H54 (cell line): ENCODE results near the gene BRSK2.
"Not testable (repeated sequence)": the region's sequence is repeated elsewhere in the genome, so short reads cannot be mapped to it uniquely, and the experiment has no call there.

Experiments used
- DNase-seq: peaks from one replicate; pipeline ENCODE4 v3.0.0; 2011; ENCODE audit warnings: low spot score, mixed read lengths; ENCODE audit not compliant: insufficient read length
- FAIRE-seq: peaks from 3 replicates; lab custom pipeline; 2011; peaks lifted over from hg19 to GRCh38; lab: Jason Lieb, UNC
- POLR2A ChIP-seq: IDR thresholded peaks from 2 replicates; pipeline ENCODE4 v1.6.1; 2011; ENCODE audit warnings: low read depth, mild to moderate bottlenecking, low read length

Gene BRSK2

GRCh38 chr11:1349327-1350041, 40.2 kb upstream of the BRSK2 start:
- FAIRE-seq (no peak), DNase-seq (no peak)
- TF ChIP-seq POLR2A, result no peak

GRCh38 chr11:1350086-1350725, 39.5 kb upstream of the BRSK2 start:
- TF ChIP-seq POLR2A, result no peak
- DNase-seq (no peak), FAIRE-seq (no peak)

DNA sequence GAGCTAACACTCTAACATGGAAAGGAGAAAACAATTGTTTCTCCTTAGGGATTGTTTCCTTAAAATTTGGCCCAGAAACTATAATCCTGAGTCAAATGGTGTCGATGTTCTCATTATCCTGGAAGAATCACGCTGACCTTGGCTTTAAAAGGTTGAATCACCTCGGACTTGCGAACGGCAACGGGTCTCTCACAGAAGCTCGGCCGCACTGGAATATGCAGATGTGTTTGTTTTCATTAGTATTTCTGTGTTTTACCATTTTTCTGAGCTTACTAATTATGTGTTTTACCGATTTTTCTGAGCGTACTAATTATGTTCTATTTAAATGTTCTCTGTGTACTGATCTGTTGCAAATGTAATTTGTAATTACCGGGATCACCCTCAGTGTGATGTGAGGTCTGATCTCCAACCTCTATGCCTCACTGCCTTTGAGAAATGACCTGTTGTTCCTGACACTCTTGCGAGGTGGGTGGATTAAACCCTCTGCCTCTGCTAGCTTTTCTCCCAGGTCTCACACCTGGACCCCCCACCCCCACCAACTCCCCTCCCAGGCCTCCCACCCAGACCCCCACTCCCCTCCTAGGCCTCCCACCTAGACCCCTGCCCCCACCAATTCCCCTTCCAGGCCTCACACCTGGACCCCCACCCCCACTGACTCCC, 38.3 kb upstream of the BRSK2 start:
- FAIRE-seq (no peak), DNase-seq (no peak)

GRCh38 chr11:1352696-1353382, 36.9 kb upstream of the BRSK2 start:
- no peak for FAIRE-seq
- DNase-seq, result no peak
- TF ChIP-seq POLR2A, result no peak

More for the DNA sequence above, 38.3 kb upstream of the BRSK2 start:
- TF ChIP-seq POLR2A, result no peak; the same call in 1 of the 2 replicates

DNA sequence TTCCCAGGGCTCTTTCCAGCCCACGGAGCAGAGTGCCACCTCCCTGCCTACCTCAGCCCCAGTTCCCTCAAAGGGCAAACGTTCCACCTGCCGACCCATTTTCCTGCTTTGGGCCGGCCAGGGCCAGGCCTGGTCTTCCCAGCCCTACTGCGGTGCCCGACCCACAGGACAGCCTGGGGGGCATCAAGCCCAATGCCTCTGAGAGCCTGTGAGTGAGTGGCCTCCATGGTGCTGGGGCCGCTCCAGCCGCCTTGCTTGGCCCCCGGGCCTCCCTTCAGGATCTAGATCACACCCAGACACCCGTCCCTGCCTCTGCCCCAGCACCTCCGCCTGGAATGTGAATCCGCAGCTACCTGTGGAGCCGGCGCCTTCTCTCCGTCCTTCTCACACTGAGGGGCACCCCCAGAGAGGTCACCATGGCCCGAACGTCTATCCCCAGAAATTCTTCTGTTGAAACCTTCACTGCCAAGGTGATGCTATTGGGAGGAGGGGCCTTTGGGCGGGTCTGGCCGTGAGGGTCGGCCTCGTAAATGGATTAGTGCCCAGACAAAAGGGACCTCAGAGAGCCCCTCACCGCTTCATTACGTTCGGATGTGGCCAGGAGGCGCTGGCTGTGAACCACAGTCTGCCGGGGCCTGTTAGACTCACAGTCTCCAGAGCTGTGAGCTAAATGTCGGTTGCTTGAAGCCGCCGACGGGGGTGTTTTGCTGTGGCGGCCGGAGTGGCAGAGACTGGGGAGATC, 36.2 kb upstream of the BRSK2 start:
- DNase-seq (no peak), FAIRE-seq (no peak)
- TF ChIP-seq POLR2A, result no peak

GRCh38 chr11:1354125-1354938, 35.4 kb upstream of the BRSK2 start:
- no peak for DNase-seq
- TF ChIP-seq POLR2A, result no peak
- FAIRE-seq, result no peak

GRCh38 chr11:1356007-1356435, 33.7 kb upstream of the BRSK2 start:
- no peak for FAIRE-seq
- no peak for TF ChIP-seq POLR2A
- DNase-seq, result no peak

GRCh38 chr11:1356478-1356960, 33.2 kb upstream of the BRSK2 start:
- DNase-seq (no peak), FAIRE-seq (no peak)
- TF ChIP-seq POLR2A, result no peak

DNA sequence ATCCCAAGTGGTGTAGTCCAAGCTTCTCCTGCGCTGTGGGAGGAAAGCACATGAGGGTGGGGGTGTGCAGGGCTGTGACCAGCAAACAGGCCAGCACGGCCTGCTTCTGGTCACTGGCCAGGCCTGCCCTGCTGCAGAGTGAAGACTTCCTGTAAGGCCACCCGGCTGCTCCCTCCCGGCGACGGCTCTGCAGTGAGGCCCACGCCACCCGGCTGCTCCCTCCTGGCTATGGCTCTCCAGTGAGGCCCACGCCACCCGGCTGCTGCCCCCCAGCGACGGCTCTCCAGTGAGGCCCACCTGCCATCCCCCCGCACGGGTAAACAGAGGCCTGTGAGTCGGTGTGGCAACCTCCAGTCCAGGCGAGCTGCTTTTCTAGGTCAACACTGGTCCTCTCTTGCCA, 31.4 kb upstream of the BRSK2 start:
- FAIRE-seq (no peak), DNase-seq (no peak)
- TF ChIP-seq POLR2A, result no peak

GRCh38 chr11:1358931-1359330, 30.8 kb upstream of the BRSK2 start:
- not testable (repeated sequence) for FAIRE-seq, DNase-seq

GRCh38 chr11:1359556-1359955, 30.2 kb upstream of the BRSK2 start:
- DNase-seq (no peak), FAIRE-seq (no peak)
- no peak for TF ChIP-seq POLR2A

DNA sequence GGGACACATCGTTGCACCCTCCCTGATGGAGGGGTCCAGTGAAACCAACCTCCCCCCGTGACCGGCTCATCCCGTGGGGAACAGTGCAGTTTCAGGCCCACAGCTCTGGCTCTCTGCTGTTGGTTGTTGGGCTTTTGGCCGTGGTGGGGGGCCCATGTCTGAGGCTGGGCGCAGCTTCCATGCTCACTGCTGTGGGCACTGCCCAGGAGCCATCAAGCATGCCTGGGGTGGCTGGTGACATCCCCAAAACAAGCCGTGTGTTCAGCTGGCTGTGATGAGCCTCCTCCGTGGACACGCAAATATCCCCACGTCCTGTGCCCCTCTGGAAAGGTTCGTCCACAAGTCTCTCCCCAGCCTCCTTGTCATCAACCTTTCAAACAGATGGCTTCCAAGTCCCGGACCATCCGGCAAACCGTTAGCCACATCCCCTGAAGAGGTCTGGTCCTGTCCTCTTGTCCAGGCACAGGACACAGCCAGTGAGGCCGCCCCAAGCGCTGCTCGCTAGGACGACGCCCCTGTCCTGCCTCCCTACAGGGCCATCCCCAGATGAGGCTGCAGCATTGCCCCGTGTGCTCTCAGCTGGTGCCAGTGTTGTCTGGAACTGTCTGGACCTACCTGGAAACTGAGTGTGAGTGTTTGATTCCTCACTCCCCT, 29.4 kb upstream of the BRSK2 start:
- DNase-seq (no peak), FAIRE-seq (no peak)
- no peak for TF ChIP-seq POLR2A
